Measurements from ENCODE around the gene B4GALT6.

B4GALT6 gene

GRCh38 chr18:31720867-31721266, 36.5 kb upstream of the B4GALT6 start:
- TF ChIP-seq, protein P1, sequence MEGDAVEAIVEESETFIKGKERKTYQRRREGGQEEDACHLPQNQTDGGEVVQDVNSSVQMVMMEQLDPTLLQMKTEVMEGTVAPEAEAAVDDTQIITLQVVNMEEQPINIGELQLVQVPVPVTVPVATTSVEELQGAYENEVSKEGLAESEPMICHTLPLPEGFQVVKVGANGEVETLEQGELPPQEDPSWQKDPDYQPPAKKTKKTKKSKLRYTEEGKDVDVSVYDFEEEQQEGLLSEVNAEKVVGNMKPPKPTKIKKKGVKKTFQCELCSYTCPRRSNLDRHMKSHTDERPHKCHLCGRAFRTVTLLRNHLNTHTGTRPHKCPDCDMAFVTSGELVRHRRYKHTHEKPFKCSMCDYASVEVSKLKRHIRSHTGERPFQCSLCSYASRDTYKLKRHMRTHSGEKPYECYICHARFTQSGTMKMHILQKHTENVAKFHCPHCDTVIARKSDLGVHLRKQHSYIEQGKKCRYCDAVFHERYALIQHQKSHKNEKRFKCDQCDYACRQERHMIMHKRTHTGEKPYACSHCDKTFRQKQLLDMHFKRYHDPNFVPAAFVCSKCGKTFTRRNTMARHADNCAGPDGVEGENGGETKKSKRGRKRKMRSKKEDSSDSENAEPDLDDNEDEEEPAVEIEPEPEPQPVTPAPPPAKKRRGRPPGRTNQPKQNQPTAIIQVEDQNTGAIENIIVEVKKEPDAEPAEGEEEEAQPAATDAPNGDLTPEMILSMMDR (IDR thresholded peaks at IDR 0.05; ENCODE audit: low read depth, low read length): no peak
- DNase-seq (ENCODE audit: extremely low read depth, low read depth): no peak

DNA sequence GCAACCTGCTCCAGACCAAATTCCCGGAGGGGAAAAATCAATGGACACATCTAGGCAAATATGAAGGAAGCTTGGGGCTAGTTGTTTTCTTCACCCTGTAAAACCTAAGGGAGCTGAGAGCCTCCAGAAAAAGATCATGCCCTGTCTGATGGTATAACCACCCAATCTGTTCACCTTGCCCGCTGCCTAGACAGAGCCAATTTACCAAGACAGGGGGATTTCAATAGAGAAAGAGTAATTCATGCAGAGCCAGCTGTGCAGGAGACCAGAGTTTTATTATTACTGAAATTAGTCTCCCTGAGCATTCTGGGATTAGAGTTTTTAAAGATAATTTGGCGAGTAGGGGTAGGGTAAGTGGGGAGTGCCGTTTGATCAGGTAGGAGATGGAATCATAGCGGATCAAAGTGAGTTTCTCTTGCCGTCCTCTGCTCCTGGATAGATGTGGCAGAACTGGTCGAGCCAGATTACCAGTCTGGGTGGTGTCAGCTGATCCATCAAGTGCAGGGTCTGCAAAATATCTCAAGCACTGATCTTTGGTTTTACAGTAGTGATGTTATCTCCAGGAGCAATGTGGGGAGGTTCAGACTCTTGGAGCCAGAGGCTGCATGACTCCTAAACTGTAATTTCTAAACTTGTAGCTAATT, 35.1 kb upstream of the B4GALT6 start:
- TF ChIP-seq, protein P1 (IDR thresholded peaks at IDR 0.05; ENCODE audit: low read depth, low read length): no peak
- DNase-seq (ENCODE audit: extremely low read depth, low read depth): no peak

- TF ChIP-seq, protein P1 (IDR thresholded peaks at IDR 0.05; ENCODE audit: low read depth, low read length): no peak
- DNase-seq (ENCODE audit: extremely low read depth, low read depth): no peak
Measured at GRCh38 chr18:31718386-31718785, 34.0 kb upstream of the B4GALT6 start.

DNA sequence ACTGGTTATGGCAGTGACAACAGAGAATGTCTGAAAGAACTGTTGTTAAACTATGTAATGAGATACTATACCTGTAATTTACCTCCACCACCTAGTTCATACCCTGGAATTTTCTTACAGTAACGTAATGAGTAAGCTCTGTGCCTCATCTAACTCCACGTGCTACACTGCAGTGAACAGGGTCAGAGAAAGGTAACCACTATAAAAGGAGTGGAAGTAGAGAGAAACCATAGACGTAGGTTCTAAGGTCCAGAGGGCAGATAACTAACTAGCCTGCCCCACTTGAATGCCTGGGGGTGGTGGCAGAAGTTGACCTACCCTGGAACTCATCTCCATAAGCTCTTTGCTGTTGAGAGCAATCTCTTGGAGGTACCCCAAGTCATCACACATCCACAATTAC, 32.0 kb upstream of the B4GALT6 start:
- DNase-seq (ENCODE audit: extremely low read depth, low read depth): no peak

GRCh38 chr18:31711365-31712172, 27.2 kb upstream of the B4GALT6 start:
- no peak for DNase-seq (ENCODE audit: extremely low read depth, low read depth)
- TF ChIP-seq, protein P1 (IDR thresholded peaks at IDR 0.05; ENCODE audit: low read depth, low read length): no peak

More for the DNA sequence above, 32.0 kb upstream of the B4GALT6 start:
- TF ChIP-seq, protein P1 (IDR thresholded peaks at IDR 0.05; ENCODE audit: low read depth, low read length): no peak

DNA sequence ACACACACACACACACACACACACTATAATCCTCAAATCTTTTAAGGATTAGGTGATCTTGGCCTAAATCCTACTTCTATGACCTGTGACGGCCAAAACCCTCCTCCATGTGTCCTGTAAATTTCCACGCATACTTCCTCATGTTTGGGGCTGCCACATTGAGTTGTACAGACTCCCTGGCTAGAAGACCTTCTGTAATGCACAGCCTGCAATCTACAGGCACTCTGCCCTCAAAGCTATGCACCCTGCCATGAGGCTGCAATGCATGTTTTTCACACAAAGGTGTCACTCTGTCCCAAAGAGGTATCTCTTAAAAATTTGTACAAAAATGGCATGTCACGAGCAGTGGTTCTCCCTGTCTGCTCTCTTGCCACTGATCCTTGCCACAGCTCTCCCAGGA, 26.4 kb upstream of the B4GALT6 start:
- no peak for DNase-seq (ENCODE audit: extremely low read depth, low read depth)
- TF ChIP-seq, protein P1 (IDR thresholded peaks at IDR 0.05; ENCODE audit: low read depth, low read length): no peak

- DNase-seq (ENCODE audit: extremely low read depth, low read depth): no peak
- TF ChIP-seq, protein P1 (IDR thresholded peaks at IDR 0.05; ENCODE audit: low read depth, low read length): no peak
Measured at GRCh38 chr18:31707815-31708214, 23.4 kb upstream of the B4GALT6 start.
